B cell (primary cell): ENCODE results near the gene TSSK6. TPM values are rescaled to one million over a fixed set of nuclear protein-coding genes. Genes with fewer than 3 reads are reported as not detected.

Experiments used
- ATAC-seq: fragments of 200-7000 bp; cut with Tn5 transposase; one replicate; pipeline ENCODE4 v1.10.0; 2021; ENCODE audit warnings: low read depth, mild to moderate bottlenecking, moderate number of reproducible peaks, moderate library complexity
- CTCF ChIA-PET: fragments of 350-600 bp; sonication (Branson Sonifier 250); formaldehyde crosslinking; loops from one replicate; lab custom pipeline; 2021; ENCODE audit warnings: antibody characterized with exemption, inconsistent platforms; lab: Charles Lee
- POLR2A ChIA-PET: fragments of 350-600 bp; sonication (Branson Sonifier 250); formaldehyde crosslinking; loops from one replicate; lab custom pipeline; 2021; ENCODE audit warnings: antibody characterized with exemption; lab: Charles Lee
- DNase-seq: peaks from one replicate; pipeline ENCODE4 v3.0.0; 2013
- H2AFZ ChIP-seq: 2 replicates; pipeline ENCODE4 v1.6.1; 2012; ENCODE audit warnings: mild to moderate bottlenecking, low read depth, low read length; ENCODE audit not compliant: insufficient read depth, poor library complexity, severe bottlenecking
- H3K27ac ChIP-seq, 2 donors: 1 replicate in 1 of 2; 2 replicates in 1 of 2; pipeline ENCODE4 v1.5.1; 2012 to 2013; ENCODE audit warnings: low read length in 2 of 2, mild to moderate bottlenecking in 2 of 2, moderate library complexity in 1 of 2
- H3K27me3 ChIP-seq, 4 experiments: fragments of 200-600 bp in 1 of 4; sonication (generic) in 1 of 4; replicated peaks in 1 of 4; 1 replicate in 2 of 4; 2 replicates in 2 of 4; pipeline versions ENCODE4 v1.6.1 to v1.7.0; 2013 to 2016; ENCODE audit warnings: low read length in 3 of 4, mild to moderate bottlenecking in 2 of 4, mixed read lengths in 1 of 4, moderate library complexity in 1 of 4; ENCODE audit not compliant: insufficient read depth in 4 of 4, control insufficient read depth in 3 of 4; ENCODE audit errors: control extremely low read depth in 1 of 4
- H3K36me3 ChIP-seq, 2 experiments: replicated peaks in 1 of 2; 1 replicate in 1 of 2; 2 replicates in 1 of 2; pipeline versions ENCODE4 v1.6.1 to v1.7.1; 2013; ENCODE audit warnings: low read length in 1 of 2; ENCODE audit not compliant: insufficient read depth in 2 of 2, control insufficient read depth in 1 of 2; ENCODE audit errors: control extremely low read depth in 1 of 2, extremely low read depth in 1 of 2
- H3K4me1 ChIP-seq, 2 donors: fragments of 200-600 bp in 1 of 2; sonication (generic) in 1 of 2; 1 replicate in 1 of 2; 2 replicates in 1 of 2; pipeline versions ENCODE4 v1.5.1 to v1.6.1; 2013 to 2017; ENCODE audit warnings: low read length in 2 of 2; ENCODE audit not compliant: control insufficient read depth in 2 of 2, insufficient read depth in 2 of 2
- H3K4me2 ChIP-seq: replicated peaks from 2 replicates; pipeline ENCODE3; 2012; ENCODE audit warnings: mild to moderate bottlenecking, low read depth, low read length; ENCODE audit not compliant: poor library complexity, severe bottlenecking
- H3K4me3 ChIP-seq, 5 experiments: fragments of 200-600 bp in 1 of 5; sonication (generic) in 1 of 5; 1 replicate in 3 of 5; 2 replicates in 2 of 5; pipeline versions ENCODE4 v1.5.1 to v1.7.0; 2011 to 2016; ENCODE audit warnings: low read length in 4 of 5, mild to moderate bottlenecking in 4 of 5, low read depth in 2 of 5, control low read depth in 1 of 5, moderate library complexity in 1 of 5; ENCODE audit not compliant: insufficient read depth in 1 of 5; ENCODE audit errors: control extremely low read depth in 1 of 5, extremely low read depth in 1 of 5
- H3K79me2 ChIP-seq: fragments of 200-600 bp; sonication (generic); one replicate; pipeline ENCODE4 v1.6.0; 2016; ENCODE audit warnings: low read length; ENCODE audit not compliant: control insufficient read depth, insufficient read depth
- H3K9ac ChIP-seq: fragments of 200-600 bp; sonication (generic); 2 replicates; pipeline ENCODE4 v1.6.1; 2017; ENCODE audit warnings: mild to moderate bottlenecking, low read length, moderate library complexity
- H3K9me3 ChIP-seq, 3 donors: one replicate each; pipeline versions ENCODE4 v1.6.1 to v1.7.1; 2013; ENCODE audit warnings: low read length in 2 of 3; ENCODE audit not compliant: control insufficient read depth in 2 of 3, insufficient read depth in 1 of 3; ENCODE audit errors: control extremely low read depth in 1 of 3
- H4K20me1 ChIP-seq: 2 replicates; pipeline ENCODE4 v1.6.0; 2012; ENCODE audit warnings: mild to moderate bottlenecking, low read length; ENCODE audit not compliant: insufficient read depth, control insufficient read depth, poor library complexity, severe bottlenecking
- H3K27ac Mint-ChIP-seq: one replicate; pipeline ENCODE4 v1.8.0; 2021; ENCODE audit warnings: mixed read lengths
- H3K27me3 Mint-ChIP-seq: one replicate; pipeline ENCODE4 v1.8.0; 2021; ENCODE audit warnings: mixed read lengths
- H3K4me1 Mint-ChIP-seq: one replicate; pipeline ENCODE4 v1.8.0; 2021; ENCODE audit warnings: mixed read lengths
- H3K4me3 Mint-ChIP-seq: one replicate; pipeline ENCODE4 v1.8.0; 2021; ENCODE audit warnings: mixed read lengths
- H3K9me3 Mint-ChIP-seq: one replicate; pipeline ENCODE4 v1.8.0; 2022; ENCODE audit warnings: mixed read lengths; ENCODE audit not compliant: insufficient read depth
- CTCF ChIP-seq: fragments of 200-600 bp; IDR thresholded peaks from one replicate; pipeline ENCODE4 v1.8.0; 2022; ENCODE audit warnings: antibody characterized with exemption, mild to moderate bottlenecking
- EZH2 ChIP-seq: IDR thresholded peaks from 2 replicates; pipeline ENCODE4 v1.6.1; 2012; ENCODE audit warnings: borderline replicate concordance, low read depth, mild to moderate bottlenecking, moderate library complexity, low read length; ENCODE audit not compliant: insufficient read depth, poor library complexity, severe bottlenecking
- WGBS: methylation state at CpG from one replicate; pipeline ENCODE4 v1.1.5; 2013; ENCODE audit warnings: missing lambda C conversion rate; ENCODE audit not compliant: insufficient coverage; 5-methylcytosine and 5-hydroxymethylcytosine counted together
- intact Hi-C: fragments of 100-400 bp; cut with micrococcal nuclease; formaldehyde crosslinking; loops from one replicate; pipeline ENCODE4 v1.10.0; 2022
- polyA plus RNA-seq: library from polyadenylated mRNA; depleted of rRNA; stranded (reverse); fragments of >200 nt; gene quantifications from 2 replicates; pipeline ENCODE4 v1.2.3, GENCODE V29; 2012
- total RNA-seq, 2 donors: library from RNA; stranded (reverse); fragments of 120-200 nt in 1 of 2; gene quantifications; 1 replicate in 1 of 2; 2 replicates in 1 of 2; pipeline versions ENCODE4 v1.2.3 to v1.2.4, GENCODE V29; 2013 to 2022

TSSK6 gene
- total and polyA plus RNA-seq, 2 donors (not counting 1 experiment from before 2014, with no cell fraction given): 8.9 to 9.6 TPM

GRCh38 chr19:19549804-19550464 lies 34.6 kb upstream of the TSSK6 start:
- Histone ChIP-seq H3K9ac (no peak overlapping the region), H4K20me1 (no peaks in the 10 kb centered on the region), H3K9me3 (peaks cover 0 to 18% (median 0%) of the 10 kb centered on the region in 3 donors), H3K36me3 (no peaks in the 10 kb centered on the region), H3K4me2 (no peak overlapping the region), H2AFZ (no peak overlapping the region), H3K4me1 (peaks cover 0 to 2% of the 10 kb centered on the region in 2 donors), H3K27me3 (peaks cover 0 to 12% (median 0%) of the 10 kb centered on the region in 4 experiments), H3K27ac (no peak overlapping the region), H3K79me2 (no peaks in the 10 kb centered on the region), H3K4me3 (no peak overlapping the region)
- Mint-ChIP-seq H3K4me3 (no peak overlapping the region), H3K27me3 (peaks cover 8% of the 10 kb centered on the region), H3K27ac (no peak overlapping the region), H3K9me3 (no peaks in the 10 kb centered on the region), H3K4me1 (no peaks in the 10 kb centered on the region)
- ChIA-PET POLR2A (no interaction called here), CTCF (interaction anchor here (1.0 kb wide), 1 partner anchor 17 kb away, joined by 4 read pairs; no protein-coding TSS in a partner anchor)
- no peak for ATAC-seq
- TF ChIP-seq EZH2 (no peak), CTCF (no peak)
- WGBS: 82% methylated on average over 22 of the region's 23 CpGs
- intact Hi-C loops: no loop called here
- no peak for DNase-seq
